NCI-H82 (cell line): ENCODE data around the gene ABR.
"Not testable (repeated sequence)": the region's sequence is repeated elsewhere in the genome, so short reads cannot be mapped to it uniquely, and the experiment has no call there.

Experiments used
- DNase-seq: peaks from one replicate; lab custom pipeline; 2025; lab: John Stamatoyannopoulos, UW

ABR gene

GRCh38 chr17:1120596-1121441 is 59.0 kb downstream of the ABR start:
- DNase-seq: no peak

- DNase-seq: no peak
These were observed 59.9 kb downstream of the ABR start for GRCh38 chr17:1119924-1120323.

GRCh38 chr17:1116602-1117001 is 63.2 kb downstream of the ABR start:
- no peak for DNase-seq

GRCh38 chr17:1112875-1113274 is 66.9 kb downstream of the ABR start:
- DNase-seq: peak; percentile 34

- no peak for DNase-seq
These were observed 68.0 kb downstream of the ABR start for GRCh38 chr17:1111599-1112443.

- peak; percentile 30 for DNase-seq
These were observed 68.8 kb downstream of the ABR start for GRCh38 chr17:1110862-1111598.

- DNase-seq: no peak
These were observed 69.3 kb downstream of the ABR start for GRCh38 chr17:1110541-1110861.

- peak; percentile 71 for DNase-seq
These were observed 69.9 kb downstream of the ABR start for GRCh38 chr17:1109606-1110540.

- peak; percentile 71 for DNase-seq
These were observed 70.8 kb downstream of the ABR start for GRCh38 chr17:1108765-1109605.

GRCh38 chr17:1108478-1108764 is 71.4 kb downstream of the ABR start:
- peak; percentile 57 for DNase-seq

- DNase-seq: no peak
These were observed 71.9 kb downstream of the ABR start for GRCh38 chr17:1107777-1108477.

GRCh38 chr17:1107083-1107776 is 72.6 kb downstream of the ABR start:
- no peak for DNase-seq

GRCh38 chr17:1104222-1104621 is 75.6 kb downstream of the ABR start:
- no peak for DNase-seq

GRCh38 chr17:1100382-1100781 is 79.4 kb downstream of the ABR start:
- no peak for DNase-seq

- no peak for DNase-seq
These were observed 80.5 kb downstream of the ABR start for GRCh38 chr17:1099242-1099641.

GRCh38 chr17:1097972-1098744 is 81.6 kb downstream of the ABR start:
- DNase-seq: not testable (repeated sequence)

GRCh38 chr17:1096215-1096614 is 83.6 kb downstream of the ABR start:
- DNase-seq: no peak

GRCh38 chr17:1095853-1096173 is 84.0 kb downstream of the ABR start:
- DNase-seq: no peak
